ENCODE measurements around the gene WNT8A. TPM values are rescaled to one million over a fixed set of nuclear protein-coding genes. Genes with fewer than 3 reads are reported as not detected.
A peak's percentile ranks its signal among the peaks of the same experiment; 100 is the strongest.

The WNT8A gene
- polyA plus RNA-seq, 1 donor = not detected

- Histone ChIP-seq H3K9me3 (ENCODE audit: control insufficient read depth, low read depth, low read length) (no peaks in the 10 kb centered on the region), H3K36me3 (ENCODE audit: control insufficient read depth, insufficient read depth, low read length) (no peaks in the 10 kb centered on the region), H3K4me3 (ENCODE audit: low read length) (no peak overlapping the region), H3K4me1 (ENCODE audit: control insufficient read depth, insufficient read depth, low read length) (no peaks in the 10 kb centered on the region), H3K27ac (ENCODE audit: low read length) (no peak overlapping the region), H3K27me3 (ENCODE audit: control insufficient read depth, insufficient read depth, low read length) (no peaks in the 10 kb centered on the region)
- no peak for DNase-seq
- WGBS (ENCODE audit: insufficient coverage, low lambda C conversion rate) = no CpG with 5 or more reads among the region's 1 CpG
Measured at GRCh38 chr5:138109463-138110265, 25.8 kb downstream of the WNT8A start.

- no peak for DNase-seq
- WGBS (ENCODE audit: insufficient coverage, low lambda C conversion rate) = 100% methylated on average over 2 of the region's 4 CpGs
- no peaks in the 10 kb centered on the region for H3K36me3 ChIP-seq (ENCODE audit: control insufficient read depth, insufficient read depth, low read length)
- no peak overlapping the region for H3K4me3 ChIP-seq (ENCODE audit: low read length)
- no peak overlapping the region for H3K27ac ChIP-seq (ENCODE audit: low read length)
- H3K4me1 ChIP-seq (ENCODE audit: control insufficient read depth, insufficient read depth, low read length) = no peaks in the 10 kb centered on the region
- no peaks in the 10 kb centered on the region for H3K9me3 ChIP-seq (ENCODE audit: control insufficient read depth, low read depth, low read length)
- H3K27me3 ChIP-seq (ENCODE audit: control insufficient read depth, insufficient read depth, low read length) = no peaks in the 10 kb centered on the region
Measured at GRCh38 chr5:138110266-138110963, 26.6 kb downstream of the WNT8A start.

- Histone ChIP-seq H3K4me3 (ENCODE audit: low read length) (no peak overlapping the region), H3K36me3 (ENCODE audit: control insufficient read depth, insufficient read depth, low read length) (no peaks in the 10 kb centered on the region), H3K9me3 (ENCODE audit: control insufficient read depth, low read depth, low read length) (no peaks in the 10 kb centered on the region), H3K4me1 (ENCODE audit: control insufficient read depth, insufficient read depth, low read length) (no peaks in the 10 kb centered on the region), H3K27ac (ENCODE audit: low read length) (no peak overlapping the region), H3K27me3 (ENCODE audit: control insufficient read depth, insufficient read depth, low read length) (no peaks in the 10 kb centered on the region)
- WGBS (ENCODE audit: insufficient coverage, low lambda C conversion rate) = no CpG with 5 or more reads among the region's 4 CpGs
- no peak for DNase-seq
Measured at GRCh38 chr5:138111181-138111580, 27.3 kb downstream of the WNT8A start.

- H3K9me3 ChIP-seq (ENCODE audit: control insufficient read depth, low read depth, low read length) = no peaks in the 10 kb centered on the region
- DNase-seq = no peak
- H3K27me3 ChIP-seq (ENCODE audit: control insufficient read depth, insufficient read depth, low read length) = no peaks in the 10 kb centered on the region
- H3K27ac ChIP-seq (ENCODE audit: low read length) = no peak overlapping the region
- WGBS (ENCODE audit: insufficient coverage, low lambda C conversion rate) = no CpG with 5 or more reads among the region's 1 CpG
- no peaks in the 10 kb centered on the region for H3K4me1 ChIP-seq (ENCODE audit: control insufficient read depth, insufficient read depth, low read length)
- no peak overlapping the region for H3K4me3 ChIP-seq (ENCODE audit: low read length)
- no peaks in the 10 kb centered on the region for H3K36me3 ChIP-seq (ENCODE audit: control insufficient read depth, insufficient read depth, low read length)
Measured at GRCh38 chr5:138111937-138112336, 28.1 kb downstream of the WNT8A start.

- Histone ChIP-seq H3K4me3 (ENCODE audit: low read length) (no peak overlapping the region), H3K27me3 (ENCODE audit: control insufficient read depth, insufficient read depth, low read length) (no peaks in the 10 kb centered on the region), H3K4me1 (ENCODE audit: control insufficient read depth, insufficient read depth, low read length) (no peaks in the 10 kb centered on the region), H3K27ac (ENCODE audit: low read length) (no peak overlapping the region), H3K36me3 (ENCODE audit: control insufficient read depth, insufficient read depth, low read length) (no peaks in the 10 kb centered on the region), H3K9me3 (ENCODE audit: control insufficient read depth, low read depth, low read length) (no peaks in the 10 kb centered on the region)
- DNase-seq = no peak
Measured at GRCh38 chr5:138115254-138115653, 31.4 kb downstream of the WNT8A start.

GRCh38 chr5:138128334-138128733 lies 44.5 kb downstream of the WNT8A start:
- 69% methylated on average over 3 of the region's 5 CpGs for WGBS (ENCODE audit: insufficient coverage, low lambda C conversion rate)

GRCh38 chr5:138129347-138129746 lies 45.5 kb downstream of the WNT8A start:
- DNase-seq = no peak
- no peaks in the 10 kb centered on the region for H3K27me3 ChIP-seq (ENCODE audit: control insufficient read depth, insufficient read depth, low read length)

More at GRCh38 chr5:138128334-138128733, 44.5 kb downstream of the WNT8A start:
- Histone ChIP-seq H3K36me3 (ENCODE audit: control insufficient read depth, insufficient read depth, low read length) (no peaks in the 10 kb centered on the region), H3K4me3 (ENCODE audit: low read length) (no peak overlapping the region), H3K4me1 (ENCODE audit: control insufficient read depth, insufficient read depth, low read length) (no peaks in the 10 kb centered on the region), H3K9me3 (ENCODE audit: control insufficient read depth, low read depth, low read length) (no peaks in the 10 kb centered on the region), H3K27ac (ENCODE audit: low read length) (no peak overlapping the region), H3K27me3 (ENCODE audit: control insufficient read depth, insufficient read depth, low read length) (no peaks in the 10 kb centered on the region)
- DNase-seq = no peak

GRCh38 chr5:138132543-138132942 lies 48.7 kb downstream of the WNT8A start:
- Histone ChIP-seq H3K36me3 (ENCODE audit: control insufficient read depth, insufficient read depth, low read length) (no peaks in the 10 kb centered on the region), H3K9me3 (ENCODE audit: control insufficient read depth, low read depth, low read length) (no peaks in the 10 kb centered on the region), H3K4me3 (ENCODE audit: low read length) (no peak overlapping the region), H3K27me3 (ENCODE audit: control insufficient read depth, insufficient read depth, low read length) (no peaks in the 10 kb centered on the region), H3K4me1 (ENCODE audit: control insufficient read depth, insufficient read depth, low read length) (no peaks in the 10 kb centered on the region), H3K27ac (ENCODE audit: low read length) (no peak overlapping the region)
- no peak for DNase-seq
- 92% methylated on average over 3 of the region's 7 CpGs for WGBS (ENCODE audit: insufficient coverage, low lambda C conversion rate)

More at GRCh38 chr5:138129347-138129746, 45.5 kb downstream of the WNT8A start:
- no peak overlapping the region for H3K4me3 ChIP-seq (ENCODE audit: low read length)
- no peaks in the 10 kb centered on the region for H3K4me1 ChIP-seq (ENCODE audit: control insufficient read depth, insufficient read depth, low read length)
- H3K9me3 ChIP-seq (ENCODE audit: control insufficient read depth, low read depth, low read length) = no peaks in the 10 kb centered on the region
- 100% methylated on average over 1 of the region's 6 CpGs for WGBS (ENCODE audit: insufficient coverage, low lambda C conversion rate)
- no peaks in the 10 kb centered on the region for H3K36me3 ChIP-seq (ENCODE audit: control insufficient read depth, insufficient read depth, low read length)
- H3K27ac ChIP-seq (ENCODE audit: low read length) = no peak overlapping the region

GRCh38 chr5:138138949-138139780 lies 55.3 kb downstream of the WNT8A start, which contains the start of gene NME5:
Gene NME5, minus strand, starts transcription at chr5:138139428. Its CDS starts 648 bp downstream, at chr5:138138780.
- H3K4me3 ChIP-seq (ENCODE audit: low read length) = peak within 1 kb of the TSS; percentile 69
- H3K27ac ChIP-seq (ENCODE audit: low read length) = no peak within 1 kb of the TSS
- H3K36me3 ChIP-seq (ENCODE audit: control insufficient read depth, insufficient read depth, low read length) = no peaks in the 10 kb centered on the region
- no peaks in the 10 kb centered on the region for H3K4me1 ChIP-seq (ENCODE audit: control insufficient read depth, insufficient read depth, low read length)
- no peaks in the 10 kb centered on the region for H3K27me3 ChIP-seq (ENCODE audit: control insufficient read depth, insufficient read depth, low read length)
- H3K9me3 ChIP-seq (ENCODE audit: control insufficient read depth, low read depth, low read length) = no peaks in the 10 kb centered on the region
- WGBS (ENCODE audit: insufficient coverage, low lambda C conversion rate) = 18% methylated on average over 1 of the region's 31 CpGs
- DNase-seq = peak; percentile 18 to 61

- Histone ChIP-seq H3K27me3 (ENCODE audit: control insufficient read depth, insufficient read depth, low read length) (no peaks in the 10 kb centered on the region), H3K9me3 (ENCODE audit: control insufficient read depth, low read depth, low read length) (no peaks in the 10 kb centered on the region), H3K36me3 (ENCODE audit: control insufficient read depth, insufficient read depth, low read length) (no peaks in the 10 kb centered on the region), H3K4me1 (ENCODE audit: control insufficient read depth, insufficient read depth, low read length) (no peaks in the 10 kb centered on the region), H3K27ac (ENCODE audit: low read length) (no peak overlapping the region), H3K4me3 (ENCODE audit: low read length) (no peak overlapping the region)
- WGBS (ENCODE audit: insufficient coverage, low lambda C conversion rate) = no CpG with 5 or more reads among the region's 3 CpGs
- DNase-seq = no peak
Measured at GRCh38 chr5:138139781-138140090, 55.9 kb downstream of the WNT8A start.

All from large intestine (tissue), 3 donors.